ENCODE data around the gene COL24A1.
"Not testable (repeated sequence)": the region's sequence is repeated elsewhere in the genome, so short reads cannot be mapped to it uniquely, and the experiment has no call there.

The COL24A1 gene

GRCh38 chr1:86104606-86105532, 51.7 kb downstream of the COL24A1 start:
- Histone ChIP-seq H3K4me1 (no peaks in the 10 kb centered on the region), H3K36me3 (no peaks in the 10 kb centered on the region), H3K4me2 (no peak overlapping the region), H3K27me3 (no peaks in the 10 kb centered on the region), H3K27ac (no peak overlapping the region), H3K4me3 (no peak overlapping the region), H3K9me3 (replicated peaks in 1 of 11) (no peaks in the 10 kb centered on the region), H4K20me1 (no peaks in the 10 kb centered on the region), H3K9ac (no peak overlapping the region)
- no peak for TF ChIP-seq Cebpa-rat (IDR thresholded peaks at IDR 0.05)

- Histone ChIP-seq H3K4me3 (no peak overlapping the region), H3K4me1 (no peaks in the 10 kb centered on the region), H4K20me1 (no peaks in the 10 kb centered on the region), H3K36me3 (no peaks in the 10 kb centered on the region), H3K9ac (no peak overlapping the region), H3K27me3 (no peaks in the 10 kb centered on the region), H3K27ac (no peak overlapping the region), H3K4me2 (no peak overlapping the region), H3K9me3 (replicated peaks in 1 of 11) (no peaks in the 10 kb centered on the region)
- TF ChIP-seq Cebpa-rat (IDR thresholded peaks at IDR 0.05) = no peak
Measured at GRCh38 chr1:86101616-86102015, 55.0 kb downstream of the COL24A1 start.

- Histone ChIP-seq H3K9ac (no peak overlapping the region), H3K27me3 (no peaks in the 10 kb centered on the region)
- TF ChIP-seq Cebpa-rat (IDR thresholded peaks at IDR 0.05) = no peak
Measured at GRCh38 chr1:86100401-86100800, 56.2 kb downstream of the COL24A1 start.

GRCh38 chr1:86089765-86090164, 66.8 kb downstream of the COL24A1 start:
- Histone ChIP-seq H3K27ac (no peak overlapping the region), H3K9me3 (replicated peaks in 1 of 11) (peaks cover 0 to 7% (median 0%) of the 10 kb centered on the region in 11 experiments; a peak in 1 of 22 replicates), H3K9ac (no peak overlapping the region), H3K27me3 (no peaks in the 10 kb centered on the region), H3K4me3 (no peak overlapping the region), H3K4me2 (no peak overlapping the region), H4K20me1 (no peaks in the 10 kb centered on the region), H3K4me1 (peaks cover 0 to 5% (median 0%) of the 10 kb centered on the region in 10 experiments; a peak in 2 of 20 replicates), H3K36me3 (no peaks in the 10 kb centered on the region)
- TF ChIP-seq Cebpa-rat (IDR thresholded peaks at IDR 0.05) = no peak

More at GRCh38 chr1:86100401-86100800, 56.2 kb downstream of the COL24A1 start:
- H3K9me3 ChIP-seq (replicated peaks in 1 of 11) = no peaks in the 10 kb centered on the region
- no peaks in the 10 kb centered on the region for H3K4me1 ChIP-seq
- H4K20me1 ChIP-seq = no peaks in the 10 kb centered on the region
- no peak overlapping the region for H3K4me3 ChIP-seq
- no peak overlapping the region for H3K4me2 ChIP-seq
- no peaks in the 10 kb centered on the region for H3K36me3 ChIP-seq
- H3K27ac ChIP-seq = no peak overlapping the region

GRCh38 chr1:86085741-86086409, 70.7 kb downstream of the COL24A1 start:
- Histone ChIP-seq H3K27me3 (no peaks in the 10 kb centered on the region), H3K4me1 (peaks cover 0 to 5% (median 0%) of the 10 kb centered on the region in 10 experiments; a peak in 2 of 20 replicates), H3K4me2 (peak overlapping the region in 5 of 11 experiments; percentile 10 to 26 (median 17); a peak in 5 of 22 replicates), H3K27ac (no peak overlapping the region), H3K9me3 (replicated peaks in 1 of 11) (no peaks in the 10 kb centered on the region), H3K36me3 (no peaks in the 10 kb centered on the region), H4K20me1 (no peaks in the 10 kb centered on the region), H3K9ac (no peak overlapping the region), H3K4me3 (no peak overlapping the region)
- TF ChIP-seq Cebpa-rat (IDR thresholded peaks at IDR 0.05) = no peak

GRCh38 chr1:86084998-86085397, 71.6 kb downstream of the COL24A1 start:
- Histone ChIP-seq H3K36me3 (no peaks in the 10 kb centered on the region), H4K20me1 (no peaks in the 10 kb centered on the region), H3K9me3 (replicated peaks in 1 of 11) (no peaks in the 10 kb centered on the region), H3K9ac (no peak overlapping the region), H3K27ac (no peak overlapping the region), H3K4me2 (no peak overlapping the region), H3K27me3 (no peaks in the 10 kb centered on the region), H3K4me1 (peaks cover 0 to 5% (median 0%) of the 10 kb centered on the region in 10 experiments; a peak in 2 of 20 replicates), H3K4me3 (no peak overlapping the region)
- TF ChIP-seq Cebpa-rat (IDR thresholded peaks at IDR 0.05) = no peak

- no peak overlapping the region for H3K4me3 ChIP-seq
- TF ChIP-seq Cebpa-rat (IDR thresholded peaks at IDR 0.05) = no peak
- H3K4me2 ChIP-seq = no peak overlapping the region
- H3K9me3 ChIP-seq (replicated peaks in 1 of 11) = peaks cover 0 to 12% (median 5%) of the 10 kb centered on the region in 11 experiments; a peak in 13 of 22 replicates
- H3K27ac ChIP-seq = no peak overlapping the region
- H3K36me3 ChIP-seq = no peaks in the 10 kb centered on the region
- H3K27me3 ChIP-seq = no peaks in the 10 kb centered on the region
- H3K9ac ChIP-seq = no peak overlapping the region
- H4K20me1 ChIP-seq = no peaks in the 10 kb centered on the region
- peaks cover 0 to 5% (median 0%) of the 10 kb centered on the region in 10 experiments; a peak in 2 of 20 replicates for H3K4me1 ChIP-seq
Measured at GRCh38 chr1:86082183-86082582, 74.4 kb downstream of the COL24A1 start.

- not testable (repeated sequence) for H3K4me2 ChIP-seq; H3K4me3 ChIP-seq; H3K36me3 ChIP-seq; H3K27ac ChIP-seq; H3K27me3 ChIP-seq; H3K9ac ChIP-seq; H3K4me1 ChIP-seq; H4K20me1 ChIP-seq; H3K9me3 ChIP-seq (replicated peaks in 1 of 11)
Measured at GRCh38 chr1:86072474-86072873, 84.1 kb downstream of the COL24A1 start.

- not testable (repeated sequence) for H3K4me2 ChIP-seq
Measured at GRCh38 chr1:86071870-86072269, 84.7 kb downstream of the COL24A1 start.

More at GRCh38 chr1:86071870-86072269, 84.7 kb downstream of the COL24A1 start:
- not testable (repeated sequence) for H3K36me3 ChIP-seq; H3K9ac ChIP-seq; H3K9me3 ChIP-seq (replicated peaks in 1 of 11); H4K20me1 ChIP-seq; H3K4me1 ChIP-seq; H3K27me3 ChIP-seq; H3K27ac ChIP-seq; H3K4me3 ChIP-seq
